ENCODE data around the gene ARHGAP26.

GRCh38 chr5:143194206-143194605, 424.0 kb downstream of the ARHGAP26 start:
- no peak for TF ChIP-seq MXI1 (conservative IDR thresholded peaks at IDR 0.05; ENCODE audit: poor library complexity, severe bottlenecking)
- TF ChIP-seq EZH2 (IDR thresholded peaks at IDR 0.05; ENCODE audit: borderline replicate concordance, insufficient read depth, low read length, poor library complexity, severe bottlenecking), result no peak
- no peak for TF ChIP-seq POLR2AphosphoS5 (IDR thresholded peaks at IDR 0.05)
- no peak for TF ChIP-seq CTCF (IDR thresholded peaks at IDR 0.05; ENCODE audit: poor library complexity, severe bottlenecking)
- no peak for TF ChIP-seq SMC3 (conservative IDR thresholded peaks at IDR 0.05; ENCODE audit: poor library complexity)
- no peak for TF ChIP-seq RAD21 (conservative IDR thresholded peaks at IDR 0.05)
- no peak for TF ChIP-seq EP300 (conservative IDR thresholded peaks at IDR 0.05; ENCODE audit: poor library complexity, severe bottlenecking)
